ENCODE measurements around the gene MEF2B. TPM values are rescaled to one million over a fixed set of nuclear protein-coding genes. Genes with fewer than 3 reads are reported as not detected.

MEF2B gene
- total RNA-seq, 1 experiment from 2014 or later: 2.3 TPM

DNA sequence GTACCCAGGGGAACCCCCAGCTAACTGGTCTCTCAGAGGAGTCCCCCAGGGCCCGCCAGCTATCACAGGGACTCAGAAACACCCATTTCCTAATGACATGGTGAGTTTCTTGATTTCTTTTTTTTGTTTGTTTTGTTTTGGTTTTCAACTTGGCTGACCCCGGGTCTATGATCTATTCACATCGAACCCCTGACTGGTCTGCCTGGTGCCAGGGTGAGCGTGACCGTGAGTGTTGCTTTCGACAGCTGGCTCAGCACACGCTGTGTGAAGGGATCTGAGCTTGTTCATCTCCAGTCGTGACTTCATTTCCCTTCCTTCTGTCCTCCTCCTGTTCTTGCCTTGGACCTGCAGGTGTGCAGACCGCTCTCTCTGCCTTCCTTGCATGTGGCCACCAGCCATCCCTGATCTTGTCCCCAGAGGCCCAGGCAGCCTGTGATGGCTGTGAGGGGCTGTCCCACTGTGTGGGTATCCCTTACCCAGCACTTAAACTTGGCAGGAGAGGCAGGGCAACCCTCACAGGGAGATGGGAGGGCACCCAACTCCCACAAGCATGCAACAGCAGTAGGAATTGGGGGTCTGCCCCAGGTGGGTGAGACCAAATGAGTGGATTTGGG, 58.0 kb downstream of the MEF2B start:
- no peaks in the 10 kb centered on the region for H3K9me3 Mint-ChIP-seq (ENCODE audit: low read depth, unreplicated experiment)
- no peaks in the 10 kb centered on the region for H3K4me1 Mint-ChIP-seq (ENCODE audit: low read depth, unreplicated experiment)
- H3K27me3 Mint-ChIP-seq (ENCODE audit: unreplicated experiment): no peaks in the 10 kb centered on the region
- no peak for DNase-seq
- no TSS peak for BruUV-seq (replicated peaks)
- no peak for TF ChIP-seq CTCF (IDR thresholded peaks at IDR 0.05; ENCODE audit: unreplicated experiment)
- no peak overlapping the region for H3K27ac Mint-ChIP-seq (ENCODE audit: unreplicated experiment)
- intact Hi-C loops (cut with micrococcal nuclease; ENCODE audit: unreplicated experiment): no loop called here
- H3K4me3 Mint-ChIP-seq (ENCODE audit: low read depth, unreplicated experiment): no peak overlapping the region
- CTCF ChIA-PET: interaction anchor here (0.6 kb wide), 1 partner anchor 19 kb away, joined by 3 read pairs; no protein-coding TSS in a partner anchor
- H3K36me3 Mint-ChIP-seq (ENCODE audit: insufficient read depth, unreplicated experiment): peaks cover 5% of the 10 kb centered on the region

DNA sequence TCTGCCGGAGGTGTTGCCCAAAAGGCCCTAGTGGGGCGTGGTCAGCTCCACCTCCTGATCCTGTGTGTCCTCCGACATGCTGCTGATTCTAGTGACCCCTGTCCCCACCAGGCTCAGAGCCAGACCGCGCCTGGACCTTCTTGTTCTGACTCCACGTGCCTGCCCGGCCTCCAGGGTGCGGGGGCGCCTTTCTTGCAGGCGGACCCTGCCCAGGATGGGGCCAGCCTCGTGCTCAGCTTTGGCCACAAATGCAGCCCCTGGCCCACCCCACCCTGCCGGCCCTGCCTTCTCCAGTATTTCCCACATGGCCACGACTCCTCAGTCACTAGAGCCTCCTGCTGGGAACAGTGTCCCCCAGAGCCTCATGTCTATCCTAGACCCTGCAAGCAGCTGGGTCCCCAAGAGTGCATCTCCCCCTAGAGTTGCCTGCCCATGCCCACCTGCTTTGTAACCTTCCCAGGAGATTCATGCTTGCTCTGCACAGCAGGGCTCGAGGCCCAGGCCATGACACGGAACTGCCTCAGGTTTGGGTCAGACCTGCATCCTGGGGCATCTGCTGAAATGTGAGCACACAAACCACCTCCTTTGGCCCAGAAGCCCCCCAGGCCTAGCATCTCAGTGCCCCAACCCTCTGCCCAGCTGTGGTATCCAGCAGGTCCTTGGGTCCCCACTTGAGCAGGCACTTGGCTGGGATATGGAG, 58.8 kb downstream of the MEF2B start:
- Mint-ChIP-seq H3K9me3 (ENCODE audit: low read depth, unreplicated experiment) (no peaks in the 10 kb centered on the region), H3K4me3 (ENCODE audit: low read depth, unreplicated experiment) (no peak overlapping the region), H3K36me3 (ENCODE audit: insufficient read depth, unreplicated experiment) (peaks cover 5% of the 10 kb centered on the region), H3K27ac (ENCODE audit: unreplicated experiment) (no peak overlapping the region), H3K4me1 (ENCODE audit: low read depth, unreplicated experiment) (no peaks in the 10 kb centered on the region), H3K27me3 (ENCODE audit: unreplicated experiment) (no peaks in the 10 kb centered on the region)
- intact Hi-C loops (cut with micrococcal nuclease; ENCODE audit: unreplicated experiment): no loop called here
- CTCF ChIA-PET: interaction anchor here (0.6 kb wide), 1 partner anchor 18 kb away, joined by 3 read pairs; no protein-coding TSS in a partner anchor
- no peak for TF ChIP-seq CTCF (IDR thresholded peaks at IDR 0.05; ENCODE audit: unreplicated experiment)
- no peak for DNase-seq
- BruUV-seq (replicated peaks): no TSS peak

- H3K27me3 Mint-ChIP-seq (ENCODE audit: unreplicated experiment): no peaks in the 10 kb centered on the region
- no peak overlapping the region for H3K27ac Mint-ChIP-seq (ENCODE audit: unreplicated experiment)
- no TSS peak for BruUV-seq (replicated peaks)
- no peak overlapping the region for H3K4me3 Mint-ChIP-seq (ENCODE audit: low read depth, unreplicated experiment)
- H3K36me3 Mint-ChIP-seq (ENCODE audit: insufficient read depth, unreplicated experiment): peaks cover 5% of the 10 kb centered on the region
- intact Hi-C loops (cut with micrococcal nuclease; ENCODE audit: unreplicated experiment): no loop called here
- H3K4me1 Mint-ChIP-seq (ENCODE audit: low read depth, unreplicated experiment): no peaks in the 10 kb centered on the region
- TF ChIP-seq CTCF (IDR thresholded peaks at IDR 0.05; ENCODE audit: unreplicated experiment): no peak
- no peaks in the 10 kb centered on the region for H3K9me3 Mint-ChIP-seq (ENCODE audit: low read depth, unreplicated experiment)
- CTCF ChIA-PET: no interaction called here
- no peak for DNase-seq
Observed at GRCh38 chr19:19110410-19111135, 59.5 kb downstream of the MEF2B start.

- CTCF ChIA-PET: no interaction called here
- no peak for TF ChIP-seq CTCF (IDR thresholded peaks at IDR 0.05; ENCODE audit: unreplicated experiment)
- no peak for DNase-seq
- Mint-ChIP-seq H3K27me3 (ENCODE audit: unreplicated experiment) (no peaks in the 10 kb centered on the region), H3K27ac (ENCODE audit: unreplicated experiment) (no peak overlapping the region), H3K4me3 (ENCODE audit: low read depth, unreplicated experiment) (no peak overlapping the region), H3K4me1 (ENCODE audit: low read depth, unreplicated experiment) (no peaks in the 10 kb centered on the region), H3K36me3 (ENCODE audit: insufficient read depth, unreplicated experiment) (peaks cover 5% of the 10 kb centered on the region), H3K9me3 (ENCODE audit: low read depth, unreplicated experiment) (no peaks in the 10 kb centered on the region)
- intact Hi-C loops (cut with micrococcal nuclease; ENCODE audit: unreplicated experiment): no loop called here
- BruUV-seq (replicated peaks): no TSS peak
Observed at GRCh38 chr19:19109601-19110000, 60.5 kb downstream of the MEF2B start.

Measured in Calu3 (cell line).